ENCODE measurements around the gene KCNJ8. TPM values are rescaled to one million over a fixed set of nuclear protein-coding genes. Genes with fewer than 3 reads are reported as not detected.

Gene KCNJ8
- total and polyA plus RNA-seq, 2 experiments from 2014 or later, result 12.7 to 17.8 TPM

GRCh38 chr12:21718944-21719650 lies 55.4 kb downstream of the KCNJ8 start:
- TF ChIP-seq EZH2phosphoT487 (IDR thresholded peaks at IDR 0.05; ENCODE audit: insufficient read depth, low read depth), result no peak
- no peak for TF ChIP-seq EZH2 (IDR thresholded peaks at IDR 0.05; ENCODE audit: insufficient read depth, poor library complexity, severe bottlenecking)
- no peak for DNase-seq
- Histone ChIP-seq H3K27me3 (replicated peaks; ENCODE audit: insufficient read depth) (no peaks in the 10 kb centered on the region), H3K9me2 (ENCODE audit: insufficient read depth) (no peaks in the 10 kb centered on the region), H4K20me1 (ENCODE audit: insufficient read depth) (no peaks in the 10 kb centered on the region), H3F3A (ENCODE audit: insufficient read depth) (no peaks in the 10 kb centered on the region), H2AFZ (0 out of 2 replicates have a peak overlapping the region, but pooled peaks have one; percentile 7), H3K79me2 (ENCODE audit: insufficient read depth) (no peaks in the 10 kb centered on the region), H3K36me3 (ENCODE audit: low read depth) (no peaks in the 10 kb centered on the region), H3K27ac (no peak overlapping the region), H3K4me2 (ENCODE audit: unreplicated experiment) (no peak overlapping the region), H3K4me1 (ENCODE audit: insufficient read depth) (no peaks in the 10 kb centered on the region), H3K9me3 (ENCODE audit: low read depth) (no peaks in the 10 kb centered on the region), H3K9ac (no peak overlapping the region), H3K4me3 (no peak overlapping the region)
- WGBS, 2 experiments (ENCODE audit: low coverage in 1 of 2, low lambda C conversion rate in 2 of 2, missing lambda C conversion rate in 2 of 2), result 69 to 72% methylated on average over 3 of the region's 3 CpGs
- in situ Hi-C loops (cut with MboI), result no loop called here

- WGBS, 2 experiments (ENCODE audit: low coverage in 1 of 2, low lambda C conversion rate in 2 of 2, missing lambda C conversion rate in 2 of 2), result 15 to 18% methylated on average over 1 of the region's 1 CpG
- Histone ChIP-seq H3K9ac (no peak overlapping the region), H2AFZ (0 out of 2 replicates have a peak overlapping the region, but pooled peaks have one; percentile 7), H3K79me2 (ENCODE audit: insufficient read depth) (no peaks in the 10 kb centered on the region), H3K27me3 (replicated peaks; ENCODE audit: insufficient read depth) (no peaks in the 10 kb centered on the region), H3K36me3 (ENCODE audit: low read depth) (no peaks in the 10 kb centered on the region), H3K4me2 (ENCODE audit: unreplicated experiment) (no peak overlapping the region), H3F3A (ENCODE audit: insufficient read depth) (no peaks in the 10 kb centered on the region), H3K4me3 (no peak overlapping the region), H3K9me3 (ENCODE audit: low read depth) (no peaks in the 10 kb centered on the region), H3K27ac (no peak overlapping the region), H3K9me2 (ENCODE audit: insufficient read depth) (no peaks in the 10 kb centered on the region), H4K20me1 (ENCODE audit: insufficient read depth) (no peaks in the 10 kb centered on the region), H3K4me1 (ENCODE audit: insufficient read depth) (no peaks in the 10 kb centered on the region)
- no peak for TF ChIP-seq EZH2phosphoT487 (IDR thresholded peaks at IDR 0.05; ENCODE audit: insufficient read depth, low read depth)
- TF ChIP-seq EZH2 (IDR thresholded peaks at IDR 0.05; ENCODE audit: insufficient read depth, poor library complexity, severe bottlenecking), result no peak
- DNase-seq, result peak; percentile 22
- in situ Hi-C loops (cut with MboI), result no loop called here
These were observed 56.1 kb downstream of the KCNJ8 start for GRCh38 chr12:21718403-21718802.

GRCh38 chr12:21717767-21718166 lies 56.7 kb downstream of the KCNJ8 start:
- H2AFZ ChIP-seq, result peak overlapping the region; percentile 61
- H3K79me2 ChIP-seq (ENCODE audit: insufficient read depth), result no peaks in the 10 kb centered on the region
- no peaks in the 10 kb centered on the region for H3K27me3 ChIP-seq (replicated peaks; ENCODE audit: insufficient read depth)
- no peak overlapping the region for H3K27ac ChIP-seq
- no peak overlapping the region for H3K9ac ChIP-seq
- no peaks in the 10 kb centered on the region for H3K36me3 ChIP-seq (ENCODE audit: low read depth)
- DNase-seq, result no peak
- H3K9me2 ChIP-seq (ENCODE audit: insufficient read depth), result no peaks in the 10 kb centered on the region
- no peaks in the 10 kb centered on the region for H3F3A ChIP-seq (ENCODE audit: insufficient read depth)
- no peaks in the 10 kb centered on the region for H3K9me3 ChIP-seq (ENCODE audit: low read depth)
- 39 to 42% methylated on average over 5 of the region's 5 CpGs for WGBS, 2 experiments (ENCODE audit: low coverage in 1 of 2, low lambda C conversion rate in 2 of 2, missing lambda C conversion rate in 2 of 2)
- no peak overlapping the region for H3K4me3 ChIP-seq
- no peaks in the 10 kb centered on the region for H3K4me1 ChIP-seq (ENCODE audit: insufficient read depth)
- H3K4me2 ChIP-seq (ENCODE audit: unreplicated experiment), result no peak overlapping the region
- no peak for TF ChIP-seq EZH2phosphoT487 (IDR thresholded peaks at IDR 0.05; ENCODE audit: insufficient read depth, low read depth)
- TF ChIP-seq EZH2 (IDR thresholded peaks at IDR 0.05; ENCODE audit: insufficient read depth, poor library complexity, severe bottlenecking), result no peak
- H4K20me1 ChIP-seq (ENCODE audit: insufficient read depth), result no peaks in the 10 kb centered on the region
- in situ Hi-C loops (cut with MboI), result no loop called here

GRCh38 chr12:21715386-21715785 lies 59.1 kb downstream of the KCNJ8 start:
- Histone ChIP-seq H3K27ac (no peak overlapping the region), H3K4me3 (no peak overlapping the region), H3K4me1 (ENCODE audit: insufficient read depth) (peaks cover 11% of the 10 kb centered on the region), H3K4me2 (ENCODE audit: unreplicated experiment) (no peak overlapping the region), H3K9ac (no peak overlapping the region), H3K9me2 (ENCODE audit: insufficient read depth) (no peaks in the 10 kb centered on the region), H4K20me1 (ENCODE audit: insufficient read depth) (no peaks in the 10 kb centered on the region), H3K27me3 (replicated peaks; ENCODE audit: insufficient read depth) (no peaks in the 10 kb centered on the region), H2AFZ (no peak overlapping the region), H3K36me3 (ENCODE audit: low read depth) (no peaks in the 10 kb centered on the region), H3F3A (ENCODE audit: insufficient read depth) (0 out of 2 replicates have a peak, but pooled peaks cover 7% of the 10 kb centered on the region), H3K79me2 (ENCODE audit: insufficient read depth) (no peaks in the 10 kb centered on the region), H3K9me3 (ENCODE audit: low read depth) (no peaks in the 10 kb centered on the region)
- no peak for TF ChIP-seq EZH2 (IDR thresholded peaks at IDR 0.05; ENCODE audit: insufficient read depth, poor library complexity, severe bottlenecking)
- no peak for TF ChIP-seq EZH2phosphoT487 (IDR thresholded peaks at IDR 0.05; ENCODE audit: insufficient read depth, low read depth)
- WGBS, 2 experiments (ENCODE audit: low coverage in 1 of 2, low lambda C conversion rate in 2 of 2, missing lambda C conversion rate in 2 of 2), result 62 to 70% methylated on average over 2 of the region's 2 CpGs
- no peak for DNase-seq
- in situ Hi-C loops (cut with MboI), result no loop called here

Other genes with a start within 250 kb of the KCNJ8 start
- gene SPX, start 248.4 kb downstream of the KCNJ8 start, total RNA-seq (2014; rRNA removed; shearing (Covaris generic)), result 0.63 and 1.2 TPM in 2 replicates
- gene SPX, start 248.4 kb downstream of the KCNJ8 start, polyA plus RNA-seq (2016; fragmentation: Nextera tagmentation; extraction: Ambion mirVana), result 0.24 and 0.37 TPM in 2 replicates
- gene GYS2, start 169.9 kb downstream of the KCNJ8 start, total RNA-seq (2014; rRNA removed; shearing (Covaris generic)), result not detected in 2 replicates
- gene GYS2, start 169.9 kb downstream of the KCNJ8 start, polyA plus RNA-seq (2016; fragmentation: Nextera tagmentation; extraction: Ambion mirVana), result 0.08 TPM in 1 of 2 replicates, not detected in the other
- gene LDHB, start 116.9 kb downstream of the KCNJ8 start, total RNA-seq (2014; rRNA removed; shearing (Covaris generic)), result 464 and 478 TPM in 2 replicates
- 497 and 508 TPM in 2 replicates for gene LDHB, start 116.9 kb downstream of the KCNJ8 start, polyA plus RNA-seq (2016; fragmentation: Nextera tagmentation; extraction: Ambion mirVana)
- 41.7 and 44.3 TPM in 2 replicates for gene ABCC9, start 166.7 kb upstream of the KCNJ8 start, total RNA-seq (2014; rRNA removed; shearing (Covaris generic))
- 12.7 and 14.2 TPM in 2 replicates for gene ABCC9, start 166.7 kb upstream of the KCNJ8 start, polyA plus RNA-seq (2016; fragmentation: Nextera tagmentation; extraction: Ambion mirVana)